ENCODE measurements around the gene OVOL2. TPM values are rescaled to one million over a fixed set of nuclear protein-coding genes. Genes with fewer than 3 reads are reported as not detected.

Gene OVOL2
- total RNA-seq, 3 donors from 2014 or later, result 11.5 to 36.3 (median 15.2) TPM

DNA sequence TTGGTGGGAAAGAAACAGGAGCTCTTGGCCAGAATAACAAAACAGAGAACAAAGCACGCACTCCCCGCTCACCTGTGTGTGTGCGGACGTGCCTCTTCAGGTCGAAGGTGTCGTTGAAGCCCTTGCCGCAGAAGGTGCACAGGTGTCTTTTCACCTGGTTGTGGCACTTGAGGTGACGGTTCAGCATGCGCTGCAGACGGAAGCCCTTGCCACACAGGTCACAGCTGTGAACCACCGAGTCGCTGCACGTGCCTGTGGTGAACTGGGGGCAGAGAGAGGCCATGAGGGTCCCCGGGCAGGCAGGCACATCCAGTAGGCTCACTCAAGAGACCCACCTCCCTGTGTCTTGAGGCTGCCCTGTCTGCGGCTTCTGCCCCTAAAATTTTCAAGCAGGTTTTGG is 16.3 kb downstream of the OVOL2 start:
- no peak for ATAC-seq
- intact Hi-C loops (cut with DNase I, micrococcal nuclease), result no loop called here
- H3K9me3 ChIP-seq, result no peaks in the 10 kb centered on the region

DNA sequence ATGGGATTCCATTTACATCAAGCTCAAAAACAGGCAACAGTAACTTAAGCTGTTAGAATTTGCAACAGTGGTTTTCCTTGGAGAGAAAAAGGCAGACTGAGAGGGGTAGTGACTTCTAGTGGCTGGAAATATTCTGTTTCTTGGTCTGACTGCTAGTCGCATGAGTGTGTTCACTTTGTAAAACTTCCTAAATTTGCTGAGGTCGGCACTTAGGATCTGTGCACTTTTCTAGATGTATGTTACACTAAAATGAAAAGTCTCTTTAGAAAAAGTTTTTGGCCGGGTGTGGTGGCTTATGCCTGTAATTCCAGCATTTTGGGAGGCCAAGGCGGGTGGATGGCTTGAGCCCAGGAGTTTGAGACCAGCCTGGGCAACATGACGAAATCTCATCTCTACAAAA is 18.7 kb downstream of the OVOL2 start:
- no peaks in the 10 kb centered on the region for H3K36me3 ChIP-seq (ENCODE audit: low read depth)
- no peak overlapping the region for H3K4me3 ChIP-seq
- DNase-seq, result no peak
- intact Hi-C loops (cut with DNase I, micrococcal nuclease), result no loop called here
- no peak for ATAC-seq
- no peaks in the 10 kb centered on the region for H3K9me3 ChIP-seq
- TF ChIP-seq, protein P1, sequence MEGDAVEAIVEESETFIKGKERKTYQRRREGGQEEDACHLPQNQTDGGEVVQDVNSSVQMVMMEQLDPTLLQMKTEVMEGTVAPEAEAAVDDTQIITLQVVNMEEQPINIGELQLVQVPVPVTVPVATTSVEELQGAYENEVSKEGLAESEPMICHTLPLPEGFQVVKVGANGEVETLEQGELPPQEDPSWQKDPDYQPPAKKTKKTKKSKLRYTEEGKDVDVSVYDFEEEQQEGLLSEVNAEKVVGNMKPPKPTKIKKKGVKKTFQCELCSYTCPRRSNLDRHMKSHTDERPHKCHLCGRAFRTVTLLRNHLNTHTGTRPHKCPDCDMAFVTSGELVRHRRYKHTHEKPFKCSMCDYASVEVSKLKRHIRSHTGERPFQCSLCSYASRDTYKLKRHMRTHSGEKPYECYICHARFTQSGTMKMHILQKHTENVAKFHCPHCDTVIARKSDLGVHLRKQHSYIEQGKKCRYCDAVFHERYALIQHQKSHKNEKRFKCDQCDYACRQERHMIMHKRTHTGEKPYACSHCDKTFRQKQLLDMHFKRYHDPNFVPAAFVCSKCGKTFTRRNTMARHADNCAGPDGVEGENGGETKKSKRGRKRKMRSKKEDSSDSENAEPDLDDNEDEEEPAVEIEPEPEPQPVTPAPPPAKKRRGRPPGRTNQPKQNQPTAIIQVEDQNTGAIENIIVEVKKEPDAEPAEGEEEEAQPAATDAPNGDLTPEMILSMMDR (IDR thresholded peaks at IDR 0.05), result no peak
- peaks cover 10% of the 10 kb centered on the region for H3K4me1 ChIP-seq (ENCODE audit: low read depth)

More for the DNA sequence above, 16.3 kb downstream of the OVOL2 start:
- no peak overlapping the region for H3K4me3 ChIP-seq
- TF ChIP-seq, protein P1 (IDR thresholded peaks at IDR 0.05), result no peak
- no peaks in the 10 kb centered on the region for H3K4me1 ChIP-seq (ENCODE audit: low read depth)
- no peaks in the 10 kb centered on the region for H3K36me3 ChIP-seq (ENCODE audit: low read depth)
- DNase-seq, result no peak

DNA sequence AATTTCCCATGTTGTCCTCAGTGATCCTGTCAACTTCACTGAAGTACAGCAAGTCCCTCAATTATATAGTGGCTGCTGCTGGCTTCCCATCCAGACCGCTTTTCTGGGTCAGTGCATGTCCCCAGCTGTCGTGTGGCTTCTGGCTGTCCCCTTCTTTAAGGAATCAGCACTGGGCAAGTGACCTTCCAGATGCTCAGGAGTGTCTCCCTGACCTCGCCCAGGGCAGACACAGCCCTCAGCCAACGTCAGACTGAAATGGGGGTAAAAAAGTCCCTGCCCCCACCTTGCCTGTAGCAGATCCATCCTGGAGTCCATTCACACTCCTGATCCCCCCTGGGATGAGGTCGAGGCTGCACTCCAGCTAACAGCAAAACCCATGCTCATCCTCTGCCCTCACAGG is 23.7 kb downstream of the OVOL2 start:
- no peak for DNase-seq
- Histone ChIP-seq H3K9me3 (no peaks in the 10 kb centered on the region), H3K4me3 (no peak overlapping the region), H3K36me3 (ENCODE audit: low read depth) (no peaks in the 10 kb centered on the region), H3K4me1 (ENCODE audit: low read depth) (peaks cover 33% of the 10 kb centered on the region)
- TF ChIP-seq, protein P1 (IDR thresholded peaks at IDR 0.05), result no peak
- no peak for ATAC-seq
- intact Hi-C loops (cut with DNase I, micrococcal nuclease), result no loop called here

DNA sequence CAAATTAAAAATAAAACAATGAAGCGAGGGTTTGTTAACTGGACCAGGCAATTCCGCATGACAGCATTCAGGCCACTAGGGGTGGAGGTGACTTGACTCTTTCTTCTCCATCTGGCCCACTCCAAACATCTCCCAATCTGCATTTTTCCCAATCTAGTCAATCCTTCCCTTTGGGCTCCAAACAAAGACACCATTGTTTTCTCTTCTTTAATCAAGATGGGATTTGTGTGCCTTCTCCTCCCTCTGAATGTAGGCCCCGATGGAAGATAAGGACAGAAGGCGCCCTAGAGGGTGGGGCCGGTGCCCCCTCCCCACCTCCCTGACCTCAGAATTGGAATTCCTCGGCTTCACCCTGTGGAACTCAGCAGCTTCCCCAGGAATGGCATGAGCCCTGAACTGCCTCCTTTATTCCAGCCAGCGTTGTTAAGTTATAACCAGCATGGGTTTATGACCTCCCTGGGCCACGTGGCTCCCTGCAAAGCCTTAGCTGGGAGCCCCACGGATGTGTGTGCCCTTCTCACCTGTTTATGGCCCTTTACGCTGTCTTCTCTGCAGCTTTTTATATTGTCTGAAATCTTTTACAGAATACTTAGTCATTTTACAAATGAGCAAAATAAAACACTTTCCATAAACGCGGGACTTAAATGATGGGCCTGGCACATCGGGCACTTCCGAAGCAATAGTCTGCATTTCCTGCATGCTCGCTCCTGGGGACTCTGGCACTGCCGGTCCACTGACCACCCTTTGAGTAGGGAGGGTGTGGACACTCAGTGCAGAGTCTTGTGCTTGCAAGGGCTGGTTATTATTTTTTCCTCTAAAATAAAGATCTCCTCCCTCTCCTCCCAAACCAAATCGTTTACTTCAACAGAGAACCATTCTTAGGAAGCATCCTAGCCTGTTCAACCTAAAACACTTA is 24.5 kb downstream of the OVOL2 start:
- TF ChIP-seq, protein P1 (IDR thresholded peaks at IDR 0.05), result no peak
- H3K9me3 ChIP-seq, result no peaks in the 10 kb centered on the region
- intact Hi-C loops (cut with DNase I, micrococcal nuclease), result no loop called here
- ATAC-seq, result peak; percentile 93
- H3K4me1 ChIP-seq (ENCODE audit: low read depth), result peaks cover 33% of the 10 kb centered on the region
- H3K4me3 ChIP-seq, result no peak overlapping the region
- H3K36me3 ChIP-seq (ENCODE audit: low read depth), result no peaks in the 10 kb centered on the region
- DNase-seq, result peak; percentile 75 to 84 (median 77)

DNA sequence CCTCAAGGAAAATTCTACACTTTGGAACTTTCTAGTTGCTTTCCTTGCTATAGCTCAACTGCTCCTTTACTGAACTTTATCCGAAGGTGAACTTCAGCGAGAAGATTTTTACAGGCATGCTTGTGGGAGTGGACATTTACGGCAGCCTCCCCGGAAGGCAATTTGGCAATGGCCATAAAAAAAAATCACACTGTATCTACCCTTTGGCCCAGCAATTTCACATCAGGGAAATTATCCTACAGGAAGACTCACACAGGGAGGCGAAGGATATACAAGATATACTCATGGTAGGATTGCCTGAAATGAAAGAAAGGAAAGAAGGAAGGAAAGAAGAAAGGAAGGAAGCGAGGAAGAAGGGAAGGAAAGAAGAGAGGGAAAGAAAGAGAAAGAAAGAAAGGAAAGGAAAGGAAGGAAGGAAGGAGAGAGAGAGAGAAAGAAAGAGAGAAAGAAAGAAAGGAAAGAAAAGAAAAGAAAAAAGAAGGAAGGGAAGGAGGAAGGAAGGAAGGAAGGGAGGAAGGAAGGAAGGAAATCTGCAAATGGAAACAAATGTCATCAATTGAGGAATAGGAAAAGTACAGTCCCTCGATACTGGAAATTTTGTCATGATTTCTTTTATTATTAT is 25.7 kb downstream of the OVOL2 start:
- Histone ChIP-seq H3K4me3 (no peak overlapping the region), H3K9me3 (no peaks in the 10 kb centered on the region), H3K36me3 (ENCODE audit: low read depth) (no peaks in the 10 kb centered on the region), H3K4me1 (ENCODE audit: low read depth) (peaks cover 33% of the 10 kb centered on the region)
- DNase-seq, result peak in 1 of 3 donors; percentile 65
- TF ChIP-seq, protein P1 (IDR thresholded peaks at IDR 0.05), result no peak
- intact Hi-C loops (cut with DNase I, micrococcal nuclease), result no loop called here
- peak; percentile 82 for ATAC-seq
